Psoas muscle (tissue), 8 donors: ENCODE measurements around the gene CD34. TPM values are rescaled to one million over a fixed set of nuclear protein-coding genes. Genes with fewer than 3 reads are reported as not detected.

Experiments
- ATAC-seq, 4 donors: fragments of 200-7000 bp; cut with Tn5 transposase; one replicate each; pipeline ENCODE4 v1.9.1; 2020; ENCODE audit warnings: moderate library complexity in 3 of 4, mild to moderate bottlenecking in 2 of 4
- DNase-seq, 2 donors: peaks; one replicate each; pipeline ENCODE4 v3.0.0-alpha.2; 2020
- H3K27ac ChIP-seq: fragments of 200-600 bp; one replicate; pipeline ENCODE4 v1.8.0; 2022
- H3K27me3 ChIP-seq, 3 donors: fragments of 200-600 bp in 1 of 3; one replicate each; pipeline versions ENCODE4 v1.6.1 to v1.8.0; 2013 to 2022; ENCODE audit warnings: low read length in 2 of 3, mild to moderate bottlenecking in 2 of 3, moderate library complexity in 1 of 3; ENCODE audit not compliant: insufficient read depth in 3 of 3
- H3K36me3 ChIP-seq, 2 donors: fragments of 200-600 bp in 1 of 2; one replicate each; pipeline versions ENCODE4 v1.6.1 to v1.8.0; 2013 to 2022; ENCODE audit warnings: low read depth in 1 of 2, mild to moderate bottlenecking in 1 of 2, moderate library complexity in 1 of 2; ENCODE audit not compliant: insufficient read depth in 1 of 2
- H3K4me1 ChIP-seq: fragments of 200-600 bp; one replicate; pipeline ENCODE4 v1.8.0; 2022
- H3K4me3 ChIP-seq: fragments of 200-600 bp; one replicate; pipeline ENCODE4 v1.8.0; 2022; ENCODE audit warnings: mild to moderate bottlenecking
- H3K9me3 ChIP-seq: fragments of 200-600 bp; one replicate; pipeline ENCODE4 v1.8.0; 2022
- CTCF ChIP-seq: fragments of 200-600 bp; IDR thresholded peaks from one replicate; pipeline ENCODE4 v1.8.0; 2022; ENCODE audit warnings: antibody characterized with exemption
- WGBS, 3 donors: extraction: QIAGEN DNeasy Blood & Tissue Kit; methylation state at CpG; one replicate each; pipeline versions ENCODE4 v1.1.6 to v1.1.7; 2013; 5-methylcytosine and 5-hydroxymethylcytosine counted together
- intact Hi-C, 2 donors: fragments of 100-400 bp; cut with DNase I; formaldehyde crosslinking; loops; one replicate each; pipeline versions ENCODE4 v1.11.0 to v1.14.2; 2022
- polyA plus RNA-seq, 3 donors: library from polyadenylated mRNA; stranded (reverse); fragments of 200-250 nt; gene quantifications; one replicate each; pipeline ENCODE4 v1.2.3, GENCODE V29; 2013
- total RNA-seq, 4 donors: library from RNA; stranded (reverse); fragmentation: NEBNext Ultra II Directional in 2 of 4; extraction: Animal tissue kit (Norgen Biotek cat#: 25700) in 2 of 4; gene quantifications; one replicate each; pipeline versions ENCODE4 v1.2.1 to v1.2.4, GENCODE V29; 2021 to 2023
- donor health status: healthy with polysubstance abuse.
- donor health status: DM: no; HTN: no; CAD: no; lungs with moderate emphysema.
- donor health status: Bipolar disorder and iron deficiency.
- donor health status: healthy.
- donor health status: DM: yes; HTN: yes; CAD: no.
- donor health status: DM: no; HTN: no; CAD: no.
- donor health status: DM: no; HTN: no; CAD: no.
- donor health status: DM: yes; HTN: yes; CAD: no.

Gene CD34
- total and polyA plus RNA-seq, 7 donors = 14.4 to 61.1 (median 21.1) TPM

GRCh38 chr1:207951652-207952051 lies 40.7 kb upstream of the CD34 start:
- H3K9me3 ChIP-seq = peaks cover 4% of the 10 kb centered on the region
- no peaks in the 10 kb centered on the region for H3K27me3 ChIP-seq
- intact Hi-C loops = no loop called here
- no peak for ATAC-seq
- 78 to 86% (median 82%) methylated on average over 3 of the region's 3 CpGs for WGBS, 3 donors
- H3K4me3 ChIP-seq = no peak overlapping the region
- no peak overlapping the region for H3K27ac ChIP-seq
- H3K4me1 ChIP-seq = no peaks in the 10 kb centered on the region
- no peak for TF ChIP-seq CTCF
- H3K36me3 ChIP-seq = no peaks in the 10 kb centered on the region
- DNase-seq = no peak

- H3K4me3 ChIP-seq = no peak overlapping the region
- no peaks in the 10 kb centered on the region for H3K36me3 ChIP-seq
- no peaks in the 10 kb centered on the region for H3K4me1 ChIP-seq
- peaks cover 4% of the 10 kb centered on the region for H3K9me3 ChIP-seq
- no peak for DNase-seq
- WGBS, 3 donors = 32 to 74% (median 52%) methylated on average over 2 of the region's 2 CpGs
- no peaks in the 10 kb centered on the region for H3K27me3 ChIP-seq
- intact Hi-C loops = no loop called here
- H3K27ac ChIP-seq = no peak overlapping the region
- ATAC-seq = no peak
- TF ChIP-seq CTCF = no peak
Observed at GRCh38 chr1:207950750-207951149, 39.8 kb upstream of the CD34 start.

DNA sequence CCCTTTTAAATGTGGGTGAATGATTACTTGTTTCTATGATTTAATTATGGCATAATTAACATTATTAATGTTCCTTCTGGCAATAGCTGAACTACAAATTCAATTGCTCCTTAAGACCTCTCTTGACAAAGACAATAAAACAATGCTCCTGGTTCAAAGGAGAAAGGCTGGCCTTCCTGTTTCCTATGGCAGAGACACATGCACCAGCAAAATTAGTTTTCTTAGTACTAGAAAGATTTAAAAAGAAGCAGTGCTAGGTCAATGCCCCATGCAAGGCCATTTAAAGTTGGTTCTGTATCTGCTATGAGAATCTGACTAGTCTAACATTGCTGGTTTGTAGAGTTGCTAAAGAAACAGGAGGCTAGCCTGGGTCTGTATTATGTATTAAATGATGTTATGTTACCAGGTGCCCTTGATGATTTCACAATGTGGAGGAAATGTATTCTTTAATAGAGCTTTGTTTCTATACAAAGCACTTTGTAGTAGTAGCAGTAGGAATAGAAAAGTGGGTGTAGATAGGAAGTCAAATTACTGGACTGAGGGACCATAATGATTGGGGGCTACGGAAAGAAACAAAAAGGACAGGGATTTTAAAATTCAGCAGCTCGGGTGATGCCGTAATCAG lies 38.8 kb upstream of the CD34 start:
- no peak for ATAC-seq
- peaks cover 4% of the 10 kb centered on the region for H3K9me3 ChIP-seq
- 81 to 85% (median 82%) methylated on average over 3 of the region's 3 CpGs for WGBS, 3 donors
- no peak for TF ChIP-seq CTCF
- DNase-seq = no peak
- H3K27ac ChIP-seq = no peak overlapping the region
- H3K27me3 ChIP-seq = no peaks in the 10 kb centered on the region
- no peaks in the 10 kb centered on the region for H3K4me1 ChIP-seq
- H3K36me3 ChIP-seq = no peaks in the 10 kb centered on the region
- H3K4me3 ChIP-seq = no peak overlapping the region
- intact Hi-C loops = no loop called here

- no peaks in the 10 kb centered on the region for H3K27me3 ChIP-seq
- H3K27ac ChIP-seq = no peak overlapping the region
- no peaks in the 10 kb centered on the region for H3K4me1 ChIP-seq
- H3K9me3 ChIP-seq = no peaks in the 10 kb centered on the region
- H3K36me3 ChIP-seq = no peaks in the 10 kb centered on the region
- no peak overlapping the region for H3K4me3 ChIP-seq
- intact Hi-C loops = no loop called here
- 56 to 66% (median 62%) methylated on average over 3 of the region's 3 CpGs for WGBS, 3 donors
- no peak for TF ChIP-seq CTCF
- DNase-seq (no peak), ATAC-seq (no peak)
Observed at GRCh38 chr1:207948536-207949250, 37.8 kb upstream of the CD34 start.
